Stomach (tissue), 4 donors: Measurements from ENCODE around the gene DBR1.

Experiments
- CTCF ChIP-seq, 7 experiments: fragments of 450-650 bp in 4 of 7; fragments of 200-600 bp in 3 of 7; sonication (generic) in 3 of 7; IDR thresholded peaks; one replicate each; pipeline ENCODE4 v1.5.1; 2016 to 2019; ENCODE audit warnings: antibody characterized with exemption in 7 of 7, control low read depth in 2 of 7, mild to moderate bottlenecking in 1 of 7
- POLR2A ChIP-seq, 4 donors: fragments of 450-650 bp; IDR thresholded peaks; one replicate each; pipeline ENCODE4 v1.6.1; 2016; ENCODE audit warnings: antibody characterized with exemption in 4 of 4, control low read depth in 2 of 4, mild to moderate bottlenecking in 1 of 4, moderate library complexity in 1 of 4
- POLR2AphosphoS5 ChIP-seq, 3 donors: sonication (generic); formaldehyde crosslinking; IDR thresholded peaks; one replicate each; pipeline ENCODE4 v1.6.1; 2016; ENCODE audit warnings: antibody characterized with exemption in 3 of 3

- TF ChIP-seq CTCF (IDR thresholded peaks at IDR 0.05) (no peak), POLR2A (IDR thresholded peaks at IDR 0.05) (no peak), POLR2AphosphoS5 (IDR thresholded peaks at IDR 0.05) (no peak)
Measured at GRCh38 chr3:138220242-138220641, 45.5 kb upstream of the DBR1 start.
